GM23248 (cell line): ENCODE data around the gene GLT1D1. TPM values are rescaled to one million over a fixed set of nuclear protein-coding genes. Genes with fewer than 3 reads are reported as not detected.

Experiments used
- DNase-seq: peaks from one replicate; pipeline ENCODE4 v3.0.0-alpha.2; 2015
- H2AFZ ChIP-seq: fragments of 200-600 bp; sonication (generic); 2 replicates; pipeline ENCODE4 v1.6.1; 2016; ENCODE audit warnings: antibody characterized with exemption
- H3F3A ChIP-seq: fragments of 200-600 bp; sonication (generic); 2 replicates; pipeline ENCODE4 v1.6.1; 2016; ENCODE audit warnings: mild to moderate bottlenecking, antibody characterized with exemption, mixed run types; ENCODE audit not compliant: insufficient read depth
- H3K27ac ChIP-seq: fragments of 200-600 bp; sonication (generic); 2 replicates; pipeline ENCODE4 v1.5.1; 2016; ENCODE audit warnings: mild to moderate bottlenecking
- H3K27me3 ChIP-seq: fragments of 200-600 bp; sonication (generic); replicated peaks from 2 replicates; pipeline ENCODE4 v1.6.1; 2016; ENCODE audit warnings: mild to moderate bottlenecking; ENCODE audit not compliant: insufficient read depth
- H3K36me3 ChIP-seq: fragments of 200-600 bp; sonication (generic); 2 replicates; pipeline ENCODE4 v1.6.1; 2016; ENCODE audit warnings: low read depth, mild to moderate bottlenecking
- H3K4me1 ChIP-seq: fragments of 200-600 bp; sonication (generic); 2 replicates; pipeline ENCODE4 v1.6.1; 2016; ENCODE audit warnings: mild to moderate bottlenecking; ENCODE audit not compliant: insufficient read depth
- H3K4me2 ChIP-seq: fragments of 200-600 bp; sonication (generic); one replicate; pipeline ENCODE4 v1.6.1; 2016; ENCODE audit warnings: mild to moderate bottlenecking; ENCODE audit not compliant: unreplicated experiment
- H3K4me3 ChIP-seq: fragments of 200-600 bp; sonication (generic); 2 replicates; pipeline ENCODE4 v1.5.1; 2016; ENCODE audit warnings: mild to moderate bottlenecking
- H3K79me2 ChIP-seq: fragments of 200-600 bp; sonication (generic); 2 replicates; pipeline ENCODE4 v1.6.1; 2016; ENCODE audit warnings: mild to moderate bottlenecking; ENCODE audit not compliant: insufficient read depth
- H3K9ac ChIP-seq: fragments of 200-600 bp; sonication (generic); 2 replicates; pipeline ENCODE4 v1.6.1; 2016; ENCODE audit warnings: mild to moderate bottlenecking
- H3K9me2 ChIP-seq: fragments of 200-600 bp; sonication (generic); 2 replicates; pipeline ENCODE4 v1.6.1; 2016; ENCODE audit warnings: mixed run types, mild to moderate bottlenecking, moderate library complexity; ENCODE audit not compliant: insufficient read depth
- H3K9me3 ChIP-seq: fragments of 200-600 bp; sonication (generic); one replicate; pipeline ENCODE4 v1.6.1; 2017; ENCODE audit warnings: low read depth
- H4K20me1 ChIP-seq: fragments of 200-600 bp; sonication (generic); 2 replicates; pipeline ENCODE4 v1.6.0; 2016; ENCODE audit not compliant: insufficient read depth
- EZH2 ChIP-seq: fragments of 200-600 bp; sonication (generic); IDR thresholded peaks from 2 replicates; pipeline ENCODE4 v1.6.1; 2018; ENCODE audit warnings: antibody characterized with exemption, mild to moderate bottlenecking; ENCODE audit not compliant: insufficient read depth, poor library complexity, severe bottlenecking
- EZH2phosphoT487 ChIP-seq: fragments of 200-600 bp; sonication (generic); IDR thresholded peaks from 2 replicates; pipeline ENCODE4 v1.6.1; 2018; ENCODE audit warnings: antibody characterized with exemption, moderate library complexity, mild to moderate bottlenecking, low read depth; ENCODE audit not compliant: insufficient read depth
- WGBS, 2 experiments: methylation state at CpG; one replicate each; pipeline ENCODE4 v1.1.6; 2015 to 2017; ENCODE audit warnings: low lambda C conversion rate in 2 of 2, low coverage in 1 of 2; ENCODE audit errors: missing lambda C conversion rate in 2 of 2; 5-methylcytosine and 5-hydroxymethylcytosine counted together
- in situ Hi-C: fragments of 300-500 bp; cut with MboI; formaldehyde crosslinking; loops from 2 replicates; pipeline ENCODE4 v1.15.0; 2020
- polyA plus RNA-seq: library from polyadenylated mRNA; unstranded; fragments of >200 nt; fragmentation: Nextera tagmentation; extraction: Ambion mirVana; gene quantifications from 2 replicates; pipeline ENCODE4 v1.2.1, GENCODE V29; 2016
- total RNA-seq: library from RNA; depleted of rRNA; stranded (reverse); fragments of >200 nt; shearing (Covaris generic); gene quantifications from 2 replicates; pipeline ENCODE4 v1.2.3, GENCODE V29; 2014; rRNA removed

Gene GLT1D1
- total and polyA plus RNA-seq, 2 experiments from 2014 or later: not detected

DNA sequence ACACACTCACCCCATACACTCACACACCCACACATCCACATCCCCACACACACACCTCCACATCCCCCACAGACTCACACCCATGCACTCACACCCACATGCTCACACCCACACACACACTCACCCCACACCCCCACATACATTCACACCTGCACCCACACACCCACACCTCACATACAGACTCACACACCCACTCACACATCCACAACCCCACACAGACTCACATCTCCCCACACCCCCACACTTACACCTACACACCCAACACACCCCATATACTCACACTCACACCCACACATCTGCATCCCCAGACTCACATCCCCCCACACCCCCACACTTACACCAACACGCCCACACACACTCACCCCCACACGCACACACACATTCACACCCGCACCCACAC, 171.8 kb downstream of the GLT1D1 start:
- no peaks in the 10 kb centered on the region for H3K79me2 ChIP-seq
- H3K4me1 ChIP-seq: no peaks in the 10 kb centered on the region
- H2AFZ ChIP-seq: no peak overlapping the region
- H3F3A ChIP-seq: no peaks in the 10 kb centered on the region
- DNase-seq: no peak
- in situ Hi-C loops: no loop called here
- WGBS, 2 experiments: 55% methylated on average over 3 of the region's 3 CpGs; no CpG with 5 or more reads in 1 of the 2 experiments
- TF ChIP-seq EZH2 (no peak), EZH2phosphoT487 (no peak)
- H3K27ac ChIP-seq: no peak overlapping the region
- H3K4me3 ChIP-seq: no peak overlapping the region
- H3K9ac ChIP-seq: no peak overlapping the region
- H3K9me2 ChIP-seq: no peaks in the 10 kb centered on the region
- no peaks in the 10 kb centered on the region for H3K9me3 ChIP-seq
- H4K20me1 ChIP-seq: no peaks in the 10 kb centered on the region
- H3K36me3 ChIP-seq: no peaks in the 10 kb centered on the region
- no peak overlapping the region for H3K4me2 ChIP-seq
- no peaks in the 10 kb centered on the region for H3K27me3 ChIP-seq

DNA sequence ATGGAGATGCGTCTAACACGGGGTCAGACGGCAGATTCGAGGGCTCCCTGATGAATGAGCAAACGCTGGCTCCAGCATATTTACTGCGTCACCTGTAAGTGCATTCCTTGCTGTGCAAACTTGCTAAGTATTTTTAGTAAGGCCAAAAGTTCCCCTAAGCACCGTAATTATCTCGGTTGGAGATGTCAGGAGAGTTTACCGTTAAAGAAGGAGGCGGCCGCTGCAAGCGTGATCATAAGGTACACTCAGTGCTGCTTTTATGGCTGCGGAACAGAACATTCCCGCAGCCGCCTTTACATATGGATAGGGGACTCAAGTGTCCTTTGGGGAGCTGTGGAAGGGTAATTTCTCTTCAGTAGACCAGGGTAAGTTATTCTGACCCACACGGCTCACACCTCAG, 175.6 kb downstream of the GLT1D1 start:
- Histone ChIP-seq H3K4me2 (no peak overlapping the region), H4K20me1 (no peaks in the 10 kb centered on the region), H2AFZ (no peak overlapping the region), H3F3A (no peaks in the 10 kb centered on the region), H3K27ac (no peak overlapping the region), H3K36me3 (no peaks in the 10 kb centered on the region), H3K9ac (no peak overlapping the region), H3K9me3 (no peaks in the 10 kb centered on the region), H3K4me1 (no peaks in the 10 kb centered on the region), H3K4me3 (no peak overlapping the region), H3K27me3 (no peaks in the 10 kb centered on the region), H3K79me2 (no peaks in the 10 kb centered on the region), H3K9me2 (no peaks in the 10 kb centered on the region)
- WGBS, 2 experiments: 33 to 34% methylated on average over 16 of the region's 16 CpGs
- in situ Hi-C loops: no loop called here
- DNase-seq: no peak
- no peak for TF ChIP-seq EZH2
- no peak for TF ChIP-seq EZH2phosphoT487

Other genes with a start within 250 kb of the GLT1D1 start
- 50.3 and 69.4 TPM in 2 replicates for gene SLC15A4, start 29.5 kb upstream of the GLT1D1 start, total RNA-seq
- 5.5 and 5.7 TPM in 2 replicates for gene SLC15A4, start 29.5 kb upstream of the GLT1D1 start, polyA plus RNA-seq